Testis (tissue), 2 donors: ENCODE measurements around the gene CABP4.

Experiments
- CTCF ChIP-seq, 3 experiments: fragments of 450-650 bp in 2 of 3; fragments of 200-600 bp in 1 of 3; sonication (generic) in 1 of 3; IDR thresholded peaks; one replicate each; pipeline ENCODE4 v1.5.1; 2016 to 2019; ENCODE audit warnings: antibody characterized with exemption in 3 of 3, mild to moderate bottlenecking in 2 of 3, moderate library complexity in 1 of 3
- POLR2A ChIP-seq: fragments of 450-650 bp; IDR thresholded peaks from one replicate; pipeline ENCODE4 v1.6.1; 2017; ENCODE audit warnings: antibody characterized with exemption, mild to moderate bottlenecking, moderate library complexity

- TF ChIP-seq CTCF (IDR thresholded peaks at IDR 0.05) (no peak), POLR2A (no peak)
Observed at GRCh38 chr11:67489203-67489884, 34.2 kb downstream of the CABP4 start.
